ES-I3 (cell line): ENCODE results near the gene ATG7.

Experiments
- H3K36me3 ChIP-seq: 2 replicates; pipeline ENCODE4 v1.6.1; 2013; ENCODE audit warnings: mild to moderate bottlenecking, low read length, control low read depth, moderate library complexity; ENCODE audit not compliant: insufficient read depth
- H3K4me1 ChIP-seq: 2 replicates; pipeline ENCODE4 v1.6.1; 2013; ENCODE audit warnings: mild to moderate bottlenecking, control low read depth, low read length; ENCODE audit not compliant: insufficient read depth
- H3K9ac ChIP-seq: 2 replicates; pipeline ENCODE4 v1.6.1; 2013; ENCODE audit warnings: low read depth, mild to moderate bottlenecking, low read length, moderate library complexity
- H3K9me3 ChIP-seq: 2 replicates; pipeline ENCODE4 v1.6.1; 2013; ENCODE audit warnings: mild to moderate bottlenecking, low read length, moderate library complexity; ENCODE audit not compliant: control insufficient read depth, insufficient read depth

Gene ATG7

DNA sequence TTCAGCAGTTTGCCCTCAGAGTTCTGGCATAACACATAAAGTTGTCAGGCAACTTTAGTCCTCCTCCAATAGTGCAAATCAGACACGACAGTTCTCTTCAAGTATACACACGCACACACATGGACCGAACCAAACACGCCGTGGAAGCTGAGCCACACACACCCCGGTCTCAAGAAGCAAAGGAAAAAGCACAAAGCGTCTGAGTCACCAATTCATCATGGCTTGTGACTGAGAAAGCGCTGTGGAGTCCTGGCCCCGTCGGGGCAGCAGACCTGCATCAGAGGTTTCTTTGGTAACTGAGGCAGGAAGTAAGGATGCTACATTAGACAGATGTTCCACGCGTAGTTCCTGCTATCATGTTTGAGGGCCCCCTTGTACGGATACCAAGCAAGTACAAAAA is 285.8 kb downstream of the ATG7 start:
- Histone ChIP-seq H3K4me1 (0 out of 2 replicates have a peak, but pooled peaks cover 6% of the 10 kb centered on the region), H3K9ac (no peak overlapping the region), H3K36me3 (peaks cover 5% of the 10 kb centered on the region; the same call in 1 of the 2 replicates), H3K9me3 (no peaks in the 10 kb centered on the region)

DNA sequence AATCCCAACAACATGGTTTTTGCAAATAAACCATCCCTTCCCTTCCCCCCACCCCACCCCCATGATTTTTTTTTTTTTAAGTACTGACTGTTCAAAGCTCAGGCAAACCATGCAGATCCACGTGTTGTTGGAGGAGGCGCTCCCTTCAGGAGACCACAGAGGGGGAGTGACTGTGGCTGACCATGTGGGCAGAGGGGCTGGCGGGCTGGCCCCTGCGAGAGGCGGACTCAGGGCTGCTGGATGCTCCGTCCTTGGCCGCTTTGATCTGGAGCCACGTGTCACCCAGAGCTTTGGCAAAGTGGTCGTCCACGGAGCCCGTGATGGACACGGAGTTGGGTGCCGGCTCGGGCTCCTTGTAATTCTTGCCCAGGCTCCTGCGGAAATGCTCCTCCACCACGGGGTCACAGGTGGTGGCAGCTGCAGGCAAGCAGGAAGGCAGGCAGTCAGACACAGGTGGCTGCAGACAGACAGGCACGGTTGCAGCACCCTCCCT is 286.3 kb downstream of the ATG7 start:
- Histone ChIP-seq H3K9me3 (no peaks in the 10 kb centered on the region), H3K36me3 (peaks cover 5% of the 10 kb centered on the region; the same call in 1 of the 2 replicates), H3K4me1 (0 out of 2 replicates have a peak, but pooled peaks cover 6% of the 10 kb centered on the region), H3K9ac (no peak overlapping the region)

DNA sequence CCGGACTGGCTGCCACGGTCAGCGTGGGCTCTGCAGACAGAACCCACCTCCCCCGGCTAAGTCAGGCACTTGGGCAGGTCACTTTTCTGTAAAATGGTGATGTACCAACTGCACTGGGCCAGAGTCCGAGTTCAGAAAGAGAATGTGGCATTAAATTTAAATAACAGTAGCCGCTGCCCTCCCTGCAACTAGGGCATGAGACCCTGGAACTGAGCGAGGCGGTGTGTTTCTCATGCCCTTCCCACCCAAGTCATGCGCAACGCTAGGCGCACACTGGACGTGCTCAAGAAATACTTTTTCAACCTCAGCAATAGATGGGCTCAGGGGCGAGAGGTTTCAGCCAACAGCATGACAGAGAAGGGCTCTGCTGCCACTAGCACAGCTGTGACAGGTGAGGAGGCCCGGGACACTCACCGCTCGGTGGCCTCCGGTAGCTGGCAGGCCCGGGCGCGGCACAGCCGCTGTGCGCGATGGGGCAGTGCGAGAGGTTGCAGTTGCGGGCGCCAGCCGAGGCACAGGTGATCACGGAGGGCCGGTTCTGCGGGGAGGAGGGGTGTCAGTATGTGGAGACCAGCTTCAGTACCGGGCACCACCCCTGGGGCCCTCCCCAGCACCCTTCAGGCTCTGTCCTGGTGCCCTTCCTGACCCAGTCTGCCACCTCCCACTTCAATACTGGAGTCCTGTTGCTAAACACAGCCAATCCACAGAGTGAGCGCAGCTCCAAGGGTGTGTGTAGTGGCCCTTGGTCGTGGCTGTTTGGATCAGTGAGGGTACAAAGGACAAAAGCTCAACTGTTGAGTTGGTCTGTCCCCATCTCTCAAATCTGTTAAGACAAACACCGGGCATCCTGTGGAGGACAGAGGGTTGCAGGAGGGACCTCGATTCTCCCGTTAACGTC is 287.0 kb downstream of the ATG7 start:
- H3K4me1 ChIP-seq = 0 out of 2 replicates have a peak, but pooled peaks cover 6% of the 10 kb centered on the region
- H3K9me3 ChIP-seq = no peaks in the 10 kb centered on the region
- H3K9ac ChIP-seq = no peak overlapping the region
- peaks cover 5% of the 10 kb centered on the region; the same call in 1 of the 2 replicates for H3K36me3 ChIP-seq

GRCh38 chr3:11559816-11560633 is 287.8 kb downstream of the ATG7 start:
- Histone ChIP-seq H3K9ac (no peak overlapping the region), H3K4me1 (0 out of 2 replicates have a peak, but pooled peaks cover 6% of the 10 kb centered on the region), H3K9me3 (no peaks in the 10 kb centered on the region), H3K36me3 (peaks cover 5% of the 10 kb centered on the region; the same call in 1 of the 2 replicates)

DNA sequence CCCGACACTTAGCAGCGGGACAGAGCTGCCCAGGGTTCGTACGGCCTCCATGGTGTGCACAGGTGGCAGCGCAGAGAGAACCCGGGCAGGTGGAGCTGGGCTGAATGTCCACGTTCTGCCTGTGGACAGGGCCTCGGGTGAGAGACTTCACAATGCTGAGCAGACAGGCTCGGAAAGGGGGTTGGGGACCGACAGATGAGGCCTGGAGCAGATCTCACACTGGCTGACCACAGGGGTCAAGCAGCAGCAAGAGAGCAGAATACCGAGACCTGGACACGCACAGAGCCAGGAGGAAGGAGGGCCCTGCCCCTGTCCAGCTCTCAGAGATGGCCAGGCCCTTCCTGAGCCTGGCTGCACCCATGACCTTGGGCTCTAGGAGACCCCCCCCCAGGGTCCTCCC is 288.5 kb downstream of the ATG7 start:
- peaks cover 5% of the 10 kb centered on the region; the same call in 1 of the 2 replicates for H3K36me3 ChIP-seq

GRCh38 chr3:11562277-11562881 is 290.2 kb downstream of the ATG7 start:
- peaks cover 5% of the 10 kb centered on the region; the same call in 1 of the 2 replicates for H3K36me3 ChIP-seq

More for the DNA sequence above, 288.5 kb downstream of the ATG7 start:
- no peaks in the 10 kb centered on the region for H3K9me3 ChIP-seq
- no peak overlapping the region for H3K9ac ChIP-seq
- 0 out of 2 replicates have a peak, but pooled peaks cover 6% of the 10 kb centered on the region for H3K4me1 ChIP-seq

GRCh38 chr3:11563159-11563864 is 291.1 kb downstream of the ATG7 start:
- H3K36me3 ChIP-seq = peaks cover 5% of the 10 kb centered on the region; the same call in 1 of the 2 replicates
- no peaks in the 10 kb centered on the region for H3K4me1 ChIP-seq
- H3K9me3 ChIP-seq = no peaks in the 10 kb centered on the region
- no peak overlapping the region for H3K9ac ChIP-seq

More at GRCh38 chr3:11562277-11562881, 290.2 kb downstream of the ATG7 start:
- Histone ChIP-seq H3K4me1 (0 out of 2 replicates have a peak, but pooled peaks cover 6% of the 10 kb centered on the region), H3K9ac (no peak overlapping the region), H3K9me3 (no peaks in the 10 kb centered on the region)

DNA sequence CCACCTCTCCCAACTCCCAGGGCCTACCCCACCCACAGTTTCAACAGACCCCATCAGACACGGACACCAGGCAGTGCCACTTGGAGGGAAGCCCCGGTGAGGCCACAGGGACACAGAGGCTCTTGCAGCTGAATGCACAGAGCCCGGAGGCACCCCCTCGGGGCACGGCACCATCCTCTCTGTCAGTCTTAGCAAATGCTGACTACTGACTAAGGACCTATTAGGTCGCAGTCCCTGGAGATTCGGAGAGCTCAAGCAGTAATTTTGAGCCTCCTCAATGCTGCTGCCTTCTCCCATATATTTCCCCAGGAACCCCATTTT is 291.6 kb downstream of the ATG7 start:
- Histone ChIP-seq H3K4me1 (no peaks in the 10 kb centered on the region), H3K36me3 (peaks cover 5% of the 10 kb centered on the region; the same call in 1 of the 2 replicates), H3K9ac (no peak overlapping the region), H3K9me3 (no peaks in the 10 kb centered on the region)

DNA sequence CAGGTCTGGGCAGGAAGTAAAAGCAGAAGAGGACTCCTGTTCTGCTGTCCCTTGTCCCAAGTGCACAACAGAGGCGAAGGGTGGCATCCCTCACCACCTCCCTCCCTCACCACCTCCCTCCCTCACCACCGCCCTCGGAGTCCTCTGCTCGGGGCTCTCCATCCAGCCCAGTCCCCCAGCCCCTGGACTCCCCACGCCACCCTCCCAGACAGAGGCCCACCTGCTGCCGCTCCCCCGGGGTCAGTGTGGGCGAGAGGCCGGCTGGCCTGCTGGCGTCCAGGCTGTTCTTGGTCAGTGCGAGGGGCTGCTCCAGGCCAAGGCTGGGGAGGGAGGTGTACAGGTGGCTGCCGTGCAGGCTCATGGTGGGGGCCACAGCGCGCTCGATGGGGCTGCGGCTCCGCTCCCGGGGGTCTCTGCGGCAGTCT is 292.4 kb downstream of the ATG7 start:
- Histone ChIP-seq H3K9me3 (no peaks in the 10 kb centered on the region), H3K9ac (no peak overlapping the region), H3K36me3 (peaks cover 5% of the 10 kb centered on the region; the same call in 1 of the 2 replicates), H3K4me1 (no peaks in the 10 kb centered on the region)

DNA sequence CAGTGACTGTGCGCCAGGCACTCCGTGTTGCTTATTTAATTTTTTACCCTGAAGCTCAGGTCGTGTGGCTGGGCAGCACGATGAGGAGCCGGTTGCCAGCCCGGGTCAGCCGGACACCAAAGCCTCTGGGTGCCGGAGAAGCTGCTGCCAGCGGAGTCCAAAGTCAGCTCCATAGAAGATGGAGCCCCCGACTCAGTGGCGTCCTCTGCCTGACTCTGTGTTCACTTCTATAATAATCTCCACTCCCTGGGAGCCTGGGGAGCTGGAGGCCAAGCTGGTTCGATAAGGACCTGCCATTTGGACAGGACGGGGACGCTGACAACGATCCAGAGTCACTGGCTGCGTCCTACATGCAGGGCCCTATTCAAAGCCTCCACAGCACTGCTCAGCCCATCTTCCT is 292.9 kb downstream of the ATG7 start:
- Histone ChIP-seq H3K4me1 (no peaks in the 10 kb centered on the region), H3K9ac (no peak overlapping the region), H3K9me3 (no peaks in the 10 kb centered on the region), H3K36me3 (peaks cover 5% of the 10 kb centered on the region; the same call in 1 of the 2 replicates)

DNA sequence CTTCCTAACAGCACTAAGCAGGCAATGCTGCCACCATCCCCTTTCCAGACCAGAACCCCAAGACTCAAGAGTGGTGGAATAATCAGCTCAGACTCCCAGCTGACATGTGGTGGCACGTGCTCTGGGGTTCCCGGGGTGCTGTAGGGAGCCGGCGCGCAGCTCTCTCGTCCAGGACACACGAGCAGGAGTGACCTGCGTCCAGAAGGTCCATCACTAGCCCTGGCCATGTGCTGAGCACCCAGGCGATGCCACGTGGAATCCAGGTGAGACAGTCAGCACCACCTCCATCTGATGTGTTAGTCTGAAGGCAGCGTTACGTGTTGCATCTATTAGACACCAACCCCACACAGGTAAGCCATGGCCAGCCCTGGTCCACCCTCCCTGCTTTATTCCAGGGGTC is 293.3 kb downstream of the ATG7 start:
- no peaks in the 10 kb centered on the region for H3K4me1 ChIP-seq
- H3K9me3 ChIP-seq = no peaks in the 10 kb centered on the region
- H3K36me3 ChIP-seq = peaks cover 5% of the 10 kb centered on the region; the same call in 1 of the 2 replicates
- H3K9ac ChIP-seq = no peak overlapping the region

DNA sequence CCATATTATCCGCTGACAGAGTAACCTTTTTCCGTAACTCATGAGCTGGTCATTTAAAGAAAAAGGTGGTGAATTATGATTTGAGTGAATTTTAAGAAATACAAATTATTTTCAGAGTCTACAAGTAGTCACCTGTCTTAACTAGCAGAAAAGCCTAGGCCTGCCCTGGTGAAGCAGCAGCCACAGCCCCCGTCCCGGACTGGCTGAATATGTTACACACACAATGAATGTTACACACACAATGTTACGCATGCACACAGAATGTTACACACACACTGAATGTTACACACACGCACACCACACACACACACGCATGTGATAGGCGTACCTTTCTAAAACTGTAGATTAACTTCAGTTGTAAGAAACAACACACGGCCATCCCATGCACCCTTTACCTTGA is 293.7 kb downstream of the ATG7 start:
- Histone ChIP-seq H3K36me3 (peaks cover 5% of the 10 kb centered on the region; the same call in 1 of the 2 replicates), H3K4me1 (no peaks in the 10 kb centered on the region), H3K9me3 (no peaks in the 10 kb centered on the region), H3K9ac (no peak overlapping the region)

DNA sequence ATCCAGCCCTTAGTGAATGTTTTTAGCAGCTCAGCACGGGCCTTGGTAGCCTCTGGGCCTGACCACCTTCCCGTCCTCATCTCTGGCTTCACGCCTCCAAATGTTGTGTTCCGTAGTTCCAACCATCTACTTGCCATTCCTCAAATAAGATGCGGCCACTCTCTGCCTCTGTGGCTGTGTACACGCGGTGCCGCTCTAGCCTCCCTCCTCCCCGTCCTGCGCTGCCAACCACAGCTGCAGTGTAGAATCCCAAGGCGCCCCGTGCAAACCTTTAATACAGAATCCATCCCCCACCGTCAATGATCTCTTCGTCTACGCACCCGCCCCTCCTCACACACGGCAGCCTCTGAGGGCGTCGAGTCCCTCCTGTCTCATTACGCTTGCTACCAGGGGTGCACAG is 294.3 kb downstream of the ATG7 start:
- Histone ChIP-seq H3K36me3 (peaks cover 5% of the 10 kb centered on the region; the same call in 1 of the 2 replicates), H3K9ac (no peak overlapping the region), H3K4me1 (no peaks in the 10 kb centered on the region), H3K9me3 (no peaks in the 10 kb centered on the region)
